Hematopoietic multipotent progenitor cell treated with erythropoietin and hydrocortisone succinate and interleukin-3 and kit ligand, for 17 days (in vitro differentiated cells): ENCODE measurements around the gene FXYD1.

Experiments
- DNase-seq: peaks from one replicate; pipeline ENCODE4 v3.0.0-alpha.2; 2015; ENCODE audit warnings: low spot score

The FXYD1 gene

DNA sequence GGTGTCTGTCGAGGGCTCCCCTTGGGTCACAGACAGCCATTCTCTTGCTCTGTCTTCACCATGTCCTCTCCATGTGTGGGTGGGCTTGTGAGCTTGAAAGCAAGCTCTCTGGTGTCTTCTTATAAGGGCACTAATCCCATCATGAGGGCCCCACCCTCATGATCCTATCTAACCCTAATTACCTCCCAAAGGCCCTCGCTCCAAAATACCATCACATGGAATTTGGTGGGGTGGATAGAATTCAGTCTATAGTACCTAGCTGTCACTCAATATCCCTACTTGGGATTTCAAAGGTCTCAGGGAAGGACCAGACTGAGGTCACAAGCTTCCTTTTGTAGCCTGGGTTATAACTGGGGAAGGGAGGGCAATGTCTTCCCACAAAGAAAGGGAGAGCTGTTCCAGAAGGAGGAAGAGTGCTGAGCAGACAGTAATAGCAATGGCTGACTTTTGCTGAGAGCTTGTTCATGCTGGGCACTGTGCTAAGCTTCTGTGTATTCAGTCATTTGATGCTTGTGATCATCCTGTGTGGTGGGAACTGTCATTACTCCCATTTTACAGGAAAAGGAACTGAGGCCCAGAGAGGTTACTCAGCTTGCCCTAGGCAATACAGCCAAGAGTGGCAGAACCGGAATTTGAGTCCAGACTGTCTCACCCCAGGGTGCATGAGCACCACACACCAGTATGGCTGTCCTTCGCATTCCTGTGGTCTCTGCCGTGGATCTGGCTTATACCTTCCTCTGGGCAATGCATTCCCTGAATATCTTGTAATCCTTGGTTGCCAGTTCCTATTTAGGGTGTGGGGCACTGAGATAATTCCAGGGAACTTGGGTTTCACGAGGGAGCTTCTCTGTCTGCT, 24.1 kb downstream of the FXYD1 start:
- no peak for DNase-seq

DNA sequence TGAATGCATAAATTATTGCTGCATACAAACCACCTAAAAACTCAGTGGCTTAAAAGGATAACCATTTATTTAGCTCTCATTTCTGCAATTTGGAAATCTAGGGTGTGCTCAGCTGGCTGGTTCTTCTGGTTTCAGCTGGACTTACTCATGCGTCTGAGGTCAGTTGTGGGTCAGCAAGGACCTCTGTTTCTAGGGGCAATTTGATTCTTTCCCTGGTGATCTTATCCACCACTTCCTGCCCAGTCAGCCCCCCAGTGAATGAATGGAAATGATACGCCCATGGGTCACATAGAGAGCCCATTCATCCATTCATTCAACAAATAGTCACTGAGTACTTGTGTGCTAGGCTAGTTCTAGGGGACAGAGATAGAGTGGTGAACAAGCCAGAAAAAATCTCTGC, 25.8 kb downstream of the FXYD1 start:
- no peak for DNase-seq

DNA sequence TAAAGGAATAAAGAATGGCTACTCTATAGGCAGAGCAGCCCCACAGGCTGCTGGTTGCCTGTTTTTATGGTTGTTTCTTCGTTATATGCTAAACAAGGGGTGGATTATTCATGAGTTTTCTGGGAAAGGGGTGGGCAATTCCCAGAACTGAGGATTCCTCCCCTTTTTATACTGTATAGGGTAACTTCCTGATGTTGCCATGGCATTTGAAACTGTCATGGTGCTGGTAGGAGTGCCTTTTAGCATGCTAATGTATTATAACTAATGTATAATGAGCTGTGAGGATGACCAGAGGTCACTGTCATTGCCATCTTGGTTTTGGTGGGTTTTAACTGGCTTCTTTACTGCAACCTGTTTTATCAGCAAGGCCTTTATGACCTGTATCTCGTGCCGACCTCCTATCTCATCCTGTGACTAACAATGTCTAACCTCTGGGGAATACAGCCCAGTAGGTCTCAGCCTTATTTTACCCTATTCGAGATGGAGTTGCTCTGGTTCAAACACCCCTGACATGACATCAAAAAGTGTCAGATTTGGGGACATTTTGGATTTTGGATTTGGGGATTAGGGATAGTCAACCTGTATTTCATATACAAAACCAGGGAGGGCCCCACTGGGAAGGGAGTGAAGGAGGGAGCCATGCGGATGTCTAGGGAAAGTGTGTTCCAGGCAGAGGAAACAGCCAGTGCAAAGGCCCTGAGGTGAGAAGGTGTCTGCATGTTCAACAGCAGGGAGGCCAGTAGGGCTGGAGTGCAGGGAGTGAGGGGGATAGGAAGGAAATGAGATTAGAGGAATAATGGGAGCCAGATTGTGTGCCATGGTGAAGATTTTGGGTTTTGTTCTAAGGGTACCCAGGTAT, 26.8 kb downstream of the FXYD1 start:
- DNase-seq = no peak

DNA sequence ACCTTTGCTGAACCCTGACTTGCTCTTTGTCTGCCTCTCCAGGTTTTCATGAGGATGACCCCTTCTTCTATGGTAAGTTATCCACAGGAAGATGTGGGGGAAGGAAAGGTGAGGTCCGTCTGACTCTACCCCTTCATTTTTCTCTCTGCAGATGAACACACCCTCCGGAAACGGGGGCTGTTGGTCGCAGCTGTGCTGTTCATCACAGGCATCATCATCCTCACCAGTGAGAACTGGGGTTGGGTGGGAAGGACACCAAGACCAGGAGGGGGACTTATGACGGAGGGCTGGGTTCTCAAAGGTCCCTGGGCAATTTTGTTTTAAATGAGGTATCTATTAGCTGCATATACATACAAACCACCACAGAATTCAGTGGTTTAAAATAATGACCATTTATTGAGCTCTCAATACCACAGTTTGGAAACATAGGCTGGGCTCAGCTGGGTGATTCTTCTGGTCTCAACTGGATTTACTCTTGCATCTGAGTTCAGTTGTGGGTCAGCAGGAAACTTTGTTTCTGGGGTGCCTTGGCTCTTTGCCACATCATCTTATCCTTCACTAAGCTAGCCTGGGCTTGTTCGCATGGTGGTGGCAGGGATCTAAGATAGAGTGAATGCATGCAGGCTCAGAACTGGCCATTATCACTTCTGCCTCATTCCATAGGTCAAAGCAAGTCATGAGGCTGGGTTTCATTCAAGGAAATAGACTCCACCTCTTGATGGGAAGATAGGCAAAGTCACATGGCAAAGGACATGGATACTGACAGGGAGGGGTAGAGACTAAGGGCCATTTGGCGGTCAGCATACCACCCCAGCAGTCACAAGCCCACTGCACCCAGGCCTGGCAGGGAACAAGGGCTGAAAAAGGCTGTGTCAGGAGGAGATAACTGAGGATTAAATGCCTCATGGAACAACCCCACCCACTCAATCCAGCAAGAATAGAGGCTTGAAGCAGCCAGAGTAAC, 27.8 kb downstream of the FXYD1 start:
- DNase-seq = no peak

DNA sequence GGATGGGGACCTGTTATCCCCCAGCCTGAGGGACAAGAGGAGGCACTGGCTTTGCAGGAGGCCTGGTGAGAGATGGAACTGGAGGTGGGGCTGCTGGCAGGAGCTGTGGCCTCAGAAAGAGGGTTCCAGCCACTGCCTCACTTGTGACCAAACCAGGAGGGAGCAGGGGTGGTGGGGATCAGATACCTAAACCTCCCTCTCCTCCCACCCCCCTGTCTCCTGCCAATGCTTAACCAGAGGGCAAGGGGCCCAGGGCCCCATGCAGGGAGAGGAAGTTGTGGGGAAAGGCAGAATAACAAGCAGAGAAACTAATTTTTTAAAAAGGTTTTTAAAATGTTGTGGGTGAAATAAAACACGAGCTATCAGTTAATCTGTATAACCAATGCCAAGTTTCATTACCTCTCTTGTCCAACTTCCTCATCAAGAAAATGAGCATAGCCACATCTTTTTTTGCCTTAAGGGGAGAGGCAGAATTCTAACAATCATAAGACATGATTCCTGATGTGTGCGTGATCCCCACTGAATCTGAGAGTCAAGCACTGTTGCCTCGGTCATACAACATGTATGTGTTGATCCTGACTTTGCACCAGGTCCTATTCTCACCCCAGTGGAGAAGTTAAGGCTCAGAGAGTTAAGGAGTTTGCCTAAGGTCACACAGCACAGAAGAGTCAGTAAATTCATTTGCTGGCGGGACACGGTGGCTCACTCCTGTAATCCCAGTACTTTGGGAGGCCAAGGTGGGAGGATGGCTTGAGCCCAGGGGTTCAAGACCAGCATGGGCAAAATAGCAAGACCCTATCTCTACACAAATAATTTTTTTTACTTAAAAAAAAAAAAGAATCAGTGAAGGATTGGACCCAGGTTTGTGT, 28.9 kb downstream of the FXYD1 start:
- no peak for DNase-seq

DNA sequence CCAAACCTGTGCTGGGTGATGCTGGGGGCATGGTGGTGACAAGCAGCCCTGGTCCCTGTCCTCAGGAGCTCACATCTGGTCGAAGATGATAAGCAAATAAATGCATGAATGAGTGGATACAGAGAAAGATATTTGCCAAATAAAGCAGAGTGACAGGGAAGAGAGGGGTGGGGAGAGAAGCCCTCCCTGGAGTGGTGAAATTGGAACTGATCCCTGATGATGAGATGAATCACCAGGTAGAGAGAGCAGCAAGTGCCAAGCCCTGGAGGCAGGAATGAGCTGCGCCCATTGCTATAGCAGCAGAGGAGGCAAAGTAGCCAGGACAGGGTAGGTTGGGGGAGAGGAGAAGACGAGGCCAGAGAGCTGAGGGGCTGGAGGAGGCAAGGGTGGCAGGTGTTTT, 29.6 kb downstream of the FXYD1 start:
- DNase-seq = no peak

DNA sequence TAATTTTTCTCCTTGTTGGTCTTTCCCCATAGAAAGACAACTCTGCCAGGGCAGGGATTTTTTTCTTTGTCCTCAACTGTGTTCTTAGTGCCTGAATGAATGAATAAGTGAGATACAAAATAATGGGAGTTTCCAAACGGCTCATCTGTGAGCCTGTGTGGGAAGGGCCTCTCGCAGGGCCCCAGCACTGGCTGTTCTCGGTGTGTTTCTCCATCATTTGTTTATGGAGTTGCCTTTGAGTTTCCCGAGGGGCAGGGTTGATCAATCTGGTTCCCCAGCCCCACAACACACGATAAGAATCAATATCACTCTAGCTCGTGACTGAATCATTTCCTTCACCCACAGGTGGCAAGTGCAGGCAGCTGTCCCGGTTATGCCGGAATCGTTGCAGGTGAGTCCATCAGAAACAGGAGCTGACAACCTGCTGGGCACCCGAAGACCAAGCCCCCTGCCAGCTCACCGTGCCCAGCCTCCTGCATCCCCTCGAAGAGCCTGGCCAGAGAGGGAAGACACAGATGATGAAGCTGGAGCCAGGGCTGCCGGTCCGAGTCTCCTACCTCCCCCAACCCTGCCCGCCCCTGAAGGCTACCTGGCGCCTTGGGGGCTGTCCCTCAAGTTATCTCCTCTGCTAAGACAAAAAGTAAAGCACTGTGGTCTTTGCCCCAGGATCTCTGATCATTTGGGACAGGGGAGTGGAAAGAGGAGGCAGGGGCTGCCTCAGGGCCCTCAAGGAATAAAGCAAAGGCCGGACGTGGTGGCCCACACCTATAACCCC, 30.8 kb downstream of the FXYD1 start:
- DNase-seq = no peak

DNA sequence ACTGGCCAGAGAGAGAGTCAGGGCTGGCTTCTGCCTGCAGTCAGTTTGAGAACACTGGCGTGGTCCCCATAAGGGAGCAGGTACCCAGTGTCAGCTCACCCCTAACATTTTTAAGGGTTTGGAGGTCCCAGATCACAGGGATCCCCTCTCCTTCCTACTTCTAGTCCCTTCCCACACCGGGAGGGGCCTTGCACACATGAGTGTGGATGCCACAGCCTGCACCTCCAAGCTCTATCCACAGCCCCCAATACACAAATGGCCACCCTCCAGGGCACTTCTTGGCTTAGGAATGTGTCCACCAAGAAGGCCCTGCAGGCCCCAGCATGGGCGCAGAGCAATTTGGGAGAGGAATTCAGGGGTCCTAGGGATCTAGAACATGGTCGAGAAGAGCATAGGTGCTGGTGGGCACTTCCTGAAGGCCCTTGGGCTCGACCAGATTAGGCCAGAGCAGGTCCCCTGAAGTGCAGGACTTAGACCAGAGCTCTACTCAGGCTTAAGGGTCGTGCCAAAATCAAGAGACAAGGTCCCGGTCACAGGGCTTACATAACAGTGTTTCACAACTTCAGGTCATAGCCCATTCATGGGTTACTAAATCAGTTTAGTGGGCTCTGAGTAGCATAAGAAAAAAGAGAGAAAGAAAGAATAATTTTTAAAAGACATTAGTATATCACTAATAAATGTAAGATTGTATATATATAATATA, 31.9 kb downstream of the FXYD1 start:
- DNase-seq = no peak

DNA sequence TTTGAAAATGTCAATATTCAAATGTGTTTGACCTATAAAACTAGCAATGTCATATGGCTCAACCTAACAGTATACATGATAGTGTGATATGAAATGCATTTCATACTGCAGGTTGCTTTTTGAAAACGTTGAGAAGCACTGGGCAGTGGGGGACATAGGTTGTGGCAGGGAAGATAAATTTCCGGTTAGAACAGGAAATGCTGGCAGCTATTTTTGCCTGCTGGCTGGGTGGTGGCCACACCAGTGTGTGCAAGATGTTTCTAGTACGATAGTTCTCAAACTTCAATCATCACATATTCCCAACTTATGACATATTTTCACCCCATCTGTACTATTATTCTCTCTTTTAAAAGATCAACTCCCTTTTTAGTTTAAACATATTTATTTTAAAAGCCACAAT, 33.1 kb downstream of the FXYD1 start:
- DNase-seq = no peak

DNA sequence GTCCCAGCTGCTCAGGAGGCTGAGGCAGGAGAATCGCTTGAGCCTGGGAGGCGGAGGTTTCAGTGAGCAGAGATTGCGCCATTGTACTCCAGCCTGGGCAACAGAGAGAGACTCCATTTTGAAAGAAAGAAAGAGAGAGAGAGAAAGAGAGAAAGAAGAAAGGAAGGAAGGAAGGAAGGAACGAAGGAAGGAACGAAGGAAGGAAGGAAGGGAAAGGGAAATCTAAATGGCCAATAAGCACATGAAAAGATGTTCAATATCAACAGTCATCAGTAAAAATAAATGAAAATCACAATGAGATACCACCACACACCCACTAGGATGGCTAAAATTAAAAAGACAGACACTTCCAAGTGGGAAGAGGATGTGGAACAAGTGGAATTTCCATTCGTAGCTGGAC, 35.6 kb downstream of the FXYD1 start:
- no peak for DNase-seq

DNA sequence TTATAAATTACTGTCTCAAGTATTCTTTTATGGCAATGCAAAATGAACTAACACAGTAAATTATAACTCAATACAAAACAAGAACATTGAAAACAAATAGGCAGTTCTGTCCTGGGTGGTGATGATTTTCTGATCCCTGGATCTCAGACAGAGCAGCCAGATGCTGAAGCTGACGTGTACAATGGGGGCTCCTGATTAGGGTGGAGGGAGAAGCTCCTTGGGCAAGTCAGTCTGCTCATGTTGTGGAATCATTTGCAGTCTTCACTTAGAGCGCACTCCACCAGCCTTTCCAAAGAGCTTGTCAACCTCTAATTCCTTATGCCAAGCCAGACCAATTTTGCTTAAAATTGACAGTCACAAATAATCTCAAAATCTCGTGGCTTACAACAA, 37.6 kb downstream of the FXYD1 start:
- DNase-seq = no peak

DNA sequence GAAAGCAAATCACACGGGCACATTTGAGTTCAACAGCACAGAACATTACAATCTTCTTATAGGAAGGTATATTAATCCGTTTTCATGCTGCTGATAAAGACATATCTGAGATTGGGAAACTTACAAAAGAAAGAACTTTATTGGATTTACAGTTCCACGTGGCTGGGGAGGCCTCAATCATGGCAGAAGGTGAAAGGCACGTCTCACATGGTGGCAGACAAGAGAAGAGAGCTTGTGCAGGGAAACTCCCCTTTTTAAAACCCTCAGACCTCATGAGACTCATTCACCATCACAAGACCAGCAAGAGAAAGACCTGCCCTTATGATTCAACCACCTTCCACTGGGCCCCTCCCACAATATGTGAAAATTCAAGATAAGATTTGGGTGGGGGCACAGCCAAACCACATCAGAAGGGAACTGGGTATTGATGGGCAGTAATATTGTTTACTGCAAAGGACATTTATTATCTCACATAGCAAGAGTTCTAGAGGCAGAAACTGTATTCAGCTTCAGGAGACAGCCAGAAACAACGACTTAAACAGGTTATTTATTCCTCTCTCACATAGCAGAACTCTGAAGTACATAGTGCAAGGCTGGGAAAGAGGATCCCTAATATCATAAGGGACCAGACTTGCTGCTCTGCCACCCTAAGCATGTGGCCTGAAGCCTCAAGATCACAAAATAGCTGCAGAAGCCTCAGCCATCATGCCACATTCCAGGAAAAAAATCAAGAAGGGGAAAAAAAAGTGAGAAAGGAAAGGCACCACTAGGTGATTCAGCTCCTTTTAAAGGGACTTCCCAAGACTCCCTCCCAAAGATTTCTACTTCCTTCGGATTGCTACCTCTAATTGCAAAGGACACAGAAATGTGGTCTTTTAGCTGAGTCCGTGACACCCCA, 39.0 kb downstream of the FXYD1 start:
- no peak for DNase-seq

DNA sequence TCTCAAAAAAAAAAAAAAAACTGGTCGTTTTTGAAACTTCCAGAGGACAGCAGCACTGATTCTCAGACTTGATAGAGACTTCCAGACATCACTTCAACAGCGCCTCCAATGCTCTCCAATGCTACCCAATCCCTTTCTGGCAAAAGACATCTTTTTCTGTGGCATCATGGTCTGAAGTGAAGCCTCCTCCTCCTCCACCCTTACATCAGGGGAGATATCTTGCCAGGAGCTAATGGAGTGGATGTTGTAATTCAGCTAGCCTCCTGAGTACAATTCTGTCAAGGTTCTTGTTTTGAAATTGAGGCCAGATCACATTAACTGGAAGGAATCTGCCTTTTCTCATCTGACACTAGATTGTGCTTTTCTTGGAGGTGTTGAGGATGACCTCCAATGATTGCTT, 40.1 kb downstream of the FXYD1 start:
- no peak for DNase-seq

DNA sequence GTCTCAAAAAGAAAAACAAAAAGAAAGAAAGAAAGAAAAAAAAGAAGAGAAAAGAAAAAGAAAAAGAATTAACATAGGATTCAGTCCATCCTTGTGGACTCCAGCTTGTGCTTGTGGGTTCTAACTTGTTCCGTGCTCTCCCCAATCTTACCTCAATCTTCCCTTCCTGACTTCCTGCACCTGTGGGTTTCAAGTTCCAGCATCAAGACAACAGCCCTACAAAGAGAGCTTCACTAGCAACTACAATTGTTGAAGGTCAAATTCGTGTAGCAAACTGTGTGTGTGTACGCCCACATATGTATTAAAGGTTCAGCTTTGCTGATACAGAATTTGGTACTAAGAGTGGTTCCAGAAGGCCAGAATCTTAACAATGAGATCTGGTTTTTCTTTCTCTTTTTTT, 41.2 kb downstream of the FXYD1 start:
- no peak for DNase-seq

DNA sequence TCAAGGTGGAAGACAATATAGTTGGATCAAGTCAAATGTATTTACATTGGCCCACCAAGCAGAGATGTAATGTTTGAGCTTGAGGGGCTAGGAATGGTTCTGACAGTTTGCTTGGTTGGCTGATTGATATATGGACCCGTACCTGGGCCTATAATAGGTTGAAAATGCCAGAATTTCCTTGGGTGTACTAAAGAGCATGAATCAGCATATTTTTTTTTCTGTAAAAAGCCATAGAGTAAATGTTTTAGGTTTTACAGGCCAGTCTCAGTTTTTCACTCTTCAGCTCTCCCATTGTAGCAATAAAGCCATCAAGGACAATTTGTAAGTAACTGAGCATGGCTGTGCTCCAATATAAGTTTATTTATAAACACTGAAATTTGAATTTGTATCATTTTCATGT, 42.8 kb downstream of the FXYD1 start:
- no peak for DNase-seq

DNA sequence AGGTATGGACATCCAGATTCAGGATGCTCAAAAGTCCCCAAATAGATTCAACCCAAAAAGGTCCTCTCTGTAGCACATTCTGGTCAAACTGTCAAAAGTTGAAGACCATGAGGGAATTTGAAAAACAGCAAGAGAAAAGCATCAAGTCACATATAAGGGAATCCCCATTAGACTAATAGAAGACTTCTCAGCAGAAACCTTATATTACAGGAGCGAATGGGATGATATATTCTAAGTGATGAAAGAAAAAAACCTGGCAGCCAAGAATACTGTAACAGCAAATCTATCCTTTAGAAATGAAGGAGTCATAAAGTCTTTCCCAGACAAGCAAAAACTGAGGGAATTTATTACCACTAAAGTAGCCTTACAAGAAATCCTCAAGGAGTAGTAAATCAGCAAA, 45.6 kb downstream of the FXYD1 start:
- DNase-seq = no peak

DNA sequence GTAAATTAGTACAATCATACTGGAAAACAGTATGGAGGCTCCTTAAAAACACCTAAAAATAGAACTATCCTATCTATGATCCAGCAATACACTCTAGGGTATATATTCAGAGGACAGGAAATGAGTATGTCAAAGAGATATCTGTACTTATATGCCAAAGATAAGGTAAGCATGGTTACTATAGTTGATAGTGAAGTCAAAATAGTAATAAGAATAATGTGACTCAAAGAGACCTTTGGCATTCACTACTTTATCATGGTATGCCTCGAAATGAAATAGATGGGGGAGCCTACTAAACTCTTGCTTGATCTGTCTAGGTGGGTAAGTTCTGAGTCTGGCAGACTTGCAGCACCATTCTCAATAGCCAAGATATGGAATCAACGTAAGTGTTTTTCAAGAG, 46.3 kb downstream of the FXYD1 start:
- no peak for DNase-seq
